ENCODE results near the gene MYCBPAP. TPM values are rescaled to one million over a fixed set of nuclear protein-coding genes. Genes with fewer than 3 reads are reported as not detected.

MYCBPAP gene
- total RNA-seq, 6 experiments from 2014 or later: 0.12 to 0.76 (median 0.28) TPM

GRCh38 chr17:50557630-50558029, 49.4 kb downstream of the MYCBPAP start:
- H3K36me3 Mint-ChIP-seq (ENCODE audit: low read depth): no peaks in the 10 kb centered on the region
- no peak overlapping the region for H3K4me3 Mint-ChIP-seq
- peaks cover 6% of the 10 kb centered on the region; the same call in 1 of the 2 replicates for H3K4me1 Mint-ChIP-seq (ENCODE audit: low read depth)
- no peak for TF ChIP-seq CTCF (IDR thresholded peaks at IDR 0.05)
- peaks cover 24% of the 10 kb centered on the region for H3K27me3 Mint-ChIP-seq (ENCODE audit: insufficient read depth)
- no peaks in the 10 kb centered on the region for H3K9me3 Mint-ChIP-seq
- H3K27ac Mint-ChIP-seq: no peak overlapping the region
- no peak for DNase-seq

- H3K4me3 Mint-ChIP-seq: no peak overlapping the region
- no peaks in the 10 kb centered on the region for H3K36me3 Mint-ChIP-seq (ENCODE audit: low read depth)
- no peak for TF ChIP-seq CTCF (IDR thresholded peaks at IDR 0.05)
- peaks cover 6% of the 10 kb centered on the region; the same call in 1 of the 2 replicates for H3K4me1 Mint-ChIP-seq (ENCODE audit: low read depth)
- no peak overlapping the region for H3K27ac Mint-ChIP-seq
- H3K9me3 Mint-ChIP-seq: no peaks in the 10 kb centered on the region
- peaks cover 29% of the 10 kb centered on the region for H3K27me3 Mint-ChIP-seq (ENCODE audit: insufficient read depth)
- no peak for DNase-seq
Observed at GRCh38 chr17:50558091-50558490, 49.9 kb downstream of the MYCBPAP start.

- Mint-ChIP-seq H3K27me3 (ENCODE audit: insufficient read depth) (peaks cover 30% of the 10 kb centered on the region), H3K36me3 (ENCODE audit: low read depth) (no peaks in the 10 kb centered on the region), H3K4me1 (ENCODE audit: low read depth) (peaks cover 6% of the 10 kb centered on the region; the same call in 1 of the 2 replicates), H3K27ac (no peak overlapping the region), H3K9me3 (no peaks in the 10 kb centered on the region), H3K4me3 (no peak overlapping the region)
- peak; percentile 31; the same call in 1 of the 2 replicates for TF ChIP-seq CTCF (IDR thresholded peaks at IDR 0.05)
- no peak for DNase-seq
Observed at GRCh38 chr17:50558581-50558940, 50.3 kb downstream of the MYCBPAP start.

GRCh38 chr17:50558941-50559614, 50.8 kb downstream of the MYCBPAP start:
- no peak for TF ChIP-seq CTCF (IDR thresholded peaks at IDR 0.05)
- no peak overlapping the region for H3K27ac Mint-ChIP-seq
- no peaks in the 10 kb centered on the region for H3K9me3 Mint-ChIP-seq
- peak overlapping the region; percentile 49; the same call in 1 of the 2 replicates for H3K4me3 Mint-ChIP-seq
- H3K4me1 Mint-ChIP-seq (ENCODE audit: low read depth): peaks cover 11% of the 10 kb centered on the region
- no peaks in the 10 kb centered on the region for H3K36me3 Mint-ChIP-seq (ENCODE audit: low read depth)
- H3K27me3 Mint-ChIP-seq (ENCODE audit: insufficient read depth): peaks cover 30% of the 10 kb centered on the region
- DNase-seq: no peak

GRCh38 chr17:50559674-50560184, 51.5 kb downstream of the MYCBPAP start:
- TF ChIP-seq CTCF (IDR thresholded peaks at IDR 0.05): no peak
- peaks cover 30% of the 10 kb centered on the region for H3K27me3 Mint-ChIP-seq (ENCODE audit: insufficient read depth)
- no peaks in the 10 kb centered on the region for H3K36me3 Mint-ChIP-seq (ENCODE audit: low read depth)
- no peak overlapping the region for H3K27ac Mint-ChIP-seq
- peaks cover 18% of the 10 kb centered on the region for H3K4me1 Mint-ChIP-seq (ENCODE audit: low read depth)
- peak overlapping the region; percentile 76 for H3K4me3 Mint-ChIP-seq
- H3K9me3 Mint-ChIP-seq: no peaks in the 10 kb centered on the region
- no peak for DNase-seq
